Right lobe of liver (tissue), 4 donors: Measurements from ENCODE around the gene CCDC68.

Source experiments
- CTCF ChIP-seq, 4 donors: fragments of 200-600 bp in 3 of 4; fragments of 450-650 bp in 1 of 4; IDR thresholded peaks; one replicate each; pipeline versions ENCODE4 v1.5.1 to v1.8.0; 2016 to 2022; ENCODE audit warnings: antibody characterized with exemption in 4 of 4, mild to moderate bottlenecking in 2 of 4
- POLR2A ChIP-seq: fragments of 450-650 bp; IDR thresholded peaks from one replicate; pipeline ENCODE4 v1.6.1; 2017; ENCODE audit warnings: antibody characterized with exemption, mild to moderate bottlenecking
- donor health status: DM: no; HTN: no; CAD: no.
- donor health status: DM: no; HTN: no; CAD: no.
- donor health status: DM: no; HTN: yes; CAD: no.

- TF ChIP-seq CTCF (IDR thresholded peaks at IDR 0.05) (no peak), POLR2A (no peak)
Observed at GRCh38 chr18:54878159-54878622, 81.1 kb downstream of the CCDC68 start.
